Activated CD4-positive, CD25-positive, alpha-beta regulatory T cell treated with anti-CD3 and anti-CD28 coated beads, Interleukin-2, amount 50 U/mL, for 72 hours (primary cell): ENCODE data around the gene SPOCK2.

ENCODE experiments used
- DNase-seq: peaks from one replicate; pipeline ENCODE4 v3.0.0; 2021

The SPOCK2 gene

GRCh38 chr10:72086466-72087391, 1.6 kb downstream of the SPOCK2 start:
- peak; percentile 59 for DNase-seq

GRCh38 chr10:72085864-72086465, 2.4 kb downstream of the SPOCK2 start:
- DNase-seq, result no peak

GRCh38 chr10:72085166-72085565, 3.2 kb downstream of the SPOCK2 start:
- no peak for DNase-seq

DNA sequence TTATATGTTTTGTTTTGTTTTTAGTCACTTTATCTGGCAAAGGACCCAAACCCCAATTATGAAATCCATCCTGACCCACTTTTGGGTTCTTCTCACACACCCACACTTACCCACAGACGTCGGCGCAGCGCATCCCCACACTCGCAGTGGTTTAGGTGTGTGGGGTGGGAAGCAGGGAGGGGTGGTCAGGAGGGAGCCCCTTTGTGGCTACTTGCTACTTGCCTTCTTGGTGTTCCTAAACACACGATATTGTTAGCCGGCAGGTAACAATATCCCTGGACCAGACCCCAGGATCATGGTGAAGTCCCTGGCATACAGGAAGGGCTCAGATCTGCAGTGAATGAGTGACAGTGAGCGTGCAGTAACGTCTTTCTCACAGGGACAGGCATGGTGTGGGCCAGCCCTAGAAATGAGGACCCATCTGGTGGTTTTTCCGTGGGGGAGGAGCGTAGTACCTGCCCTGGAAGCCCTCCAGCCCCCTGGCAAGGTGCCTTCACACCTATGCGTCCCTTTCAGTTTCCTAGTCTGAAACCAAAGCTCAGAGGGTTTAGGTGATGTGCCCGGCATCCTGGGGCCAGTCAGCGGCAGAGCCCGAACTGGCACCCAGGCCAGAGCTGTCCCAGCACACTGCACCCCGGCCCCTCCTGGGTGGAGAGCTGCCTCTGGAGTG, 4.4 kb downstream of the SPOCK2 start:
- peak; percentile 57 for DNase-seq

- no peak for DNase-seq
Measured at GRCh38 chr10:72082856-72083789, 5.2 kb downstream of the SPOCK2 start.

DNA sequence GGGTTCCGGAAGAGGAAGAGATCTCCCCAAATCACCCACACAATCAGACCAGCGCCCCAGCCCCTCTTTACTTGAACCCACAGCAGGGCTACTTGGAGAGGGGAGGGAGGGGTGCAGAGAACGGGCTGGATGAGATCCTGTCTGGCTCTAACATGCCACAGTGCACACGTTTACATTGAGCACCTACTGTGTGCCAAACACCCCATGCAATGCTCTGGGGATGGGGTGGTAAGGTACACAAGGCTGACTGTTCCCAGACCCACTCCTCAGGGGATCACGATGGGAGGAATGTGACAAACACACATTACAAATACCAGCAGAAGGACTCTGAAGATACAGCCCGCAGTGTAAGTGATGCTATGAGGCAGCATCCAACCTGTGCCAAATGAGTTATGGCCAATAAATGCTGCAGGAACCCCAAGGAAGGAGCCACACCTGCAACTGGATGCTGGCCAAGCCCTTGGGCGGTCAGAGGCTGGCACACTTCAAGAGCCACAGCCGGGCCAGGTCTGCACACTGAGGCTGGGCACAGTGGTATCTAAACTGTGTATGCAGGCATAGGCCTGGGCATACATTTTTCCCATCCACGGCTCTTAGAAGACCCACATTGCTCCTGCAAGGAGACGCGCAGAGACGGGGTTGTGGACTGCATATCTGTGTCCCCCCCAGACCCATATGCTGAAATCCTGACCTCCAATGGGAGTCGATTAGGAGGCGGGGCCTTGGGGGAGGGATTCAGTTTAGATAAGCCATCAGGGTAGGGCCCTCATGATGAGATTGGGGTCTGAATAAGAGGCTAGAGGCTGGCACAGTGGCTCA, 6.4 kb downstream of the SPOCK2 start:
- DNase-seq, result no peak

DNA sequence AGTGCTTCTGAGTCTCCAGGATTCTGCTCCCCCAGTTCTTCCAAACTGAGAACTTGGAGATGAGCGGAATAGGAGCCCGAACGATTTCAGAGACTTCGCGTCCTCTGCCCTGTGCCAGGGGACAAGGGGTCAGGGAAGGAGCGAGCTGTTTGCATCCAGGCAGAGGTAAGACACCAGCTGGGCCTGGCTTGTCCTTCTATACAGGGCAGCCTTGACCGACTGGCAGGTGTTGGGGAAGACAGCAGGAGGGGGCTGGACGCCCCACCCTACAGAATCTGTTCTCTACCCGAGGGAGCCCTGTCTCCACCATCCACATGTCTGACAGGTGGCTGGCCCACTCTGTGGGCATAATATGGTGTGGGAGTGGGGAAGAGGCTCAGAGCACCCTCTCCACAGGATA, 7.1 kb downstream of the SPOCK2 start:
- no peak for DNase-seq

DNA sequence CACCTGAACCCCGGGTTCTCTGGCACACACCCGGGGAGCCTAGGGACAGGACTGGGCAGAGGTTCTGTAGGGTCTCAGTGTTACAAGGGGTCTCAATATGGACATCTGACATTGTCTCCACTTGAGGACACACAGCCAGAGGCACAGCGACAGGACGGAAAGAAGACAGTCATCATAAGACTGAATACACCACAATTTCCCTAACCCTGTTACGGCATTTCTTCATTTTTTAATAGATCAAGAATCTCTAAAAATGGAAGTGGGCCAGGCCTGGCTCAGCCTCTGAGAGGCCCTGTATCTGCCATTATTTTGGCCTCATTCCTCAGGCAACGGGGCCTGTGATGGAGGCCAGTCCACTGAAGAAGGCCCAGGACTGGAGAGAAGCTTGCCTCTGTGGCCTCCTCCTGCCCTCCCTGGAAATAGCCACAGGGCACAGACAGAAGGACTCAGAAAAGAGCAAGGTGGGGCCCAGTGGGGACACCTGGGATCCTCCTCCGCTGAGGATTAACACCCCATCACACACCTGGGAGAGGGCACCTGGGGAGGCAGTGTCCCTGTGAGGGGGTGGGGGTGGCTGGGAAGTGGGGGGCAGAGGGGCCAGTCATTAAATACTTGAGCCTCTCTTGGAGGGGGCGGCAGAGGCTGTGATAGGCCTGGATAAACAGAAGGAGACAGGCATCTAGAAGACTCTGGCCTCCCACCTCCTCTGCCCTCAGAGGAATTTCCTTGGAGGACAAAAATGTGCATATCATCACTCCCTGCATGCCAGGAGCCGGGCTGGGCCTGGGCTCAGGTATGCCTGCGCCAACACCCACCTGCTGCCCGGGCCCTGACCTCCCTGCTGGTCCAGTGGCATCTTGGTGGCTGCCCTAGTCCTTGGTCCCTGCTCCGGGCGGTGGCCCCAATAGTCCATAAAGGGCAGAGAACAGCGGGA, 8.0 kb downstream of the SPOCK2 start:
- DNase-seq, result no peak

DNA sequence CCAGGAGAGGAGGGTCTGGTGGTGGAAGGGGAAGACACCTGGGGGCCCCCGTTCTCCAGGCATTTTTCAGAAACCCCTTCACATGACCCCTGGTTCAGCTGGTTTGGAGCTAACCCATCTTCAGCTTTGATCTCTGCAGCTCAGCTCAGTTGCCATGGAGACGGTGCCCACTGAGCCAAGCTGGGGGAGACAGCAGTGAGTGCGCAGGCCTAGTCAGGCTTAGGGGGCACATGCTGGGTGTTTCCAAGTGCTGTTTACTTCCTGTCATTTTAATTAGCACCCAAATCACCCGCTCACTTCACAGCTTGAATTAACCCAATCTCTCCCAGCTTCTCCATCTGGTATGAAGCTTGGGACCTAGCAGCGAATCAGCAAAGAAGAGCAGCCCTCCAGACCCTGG, 9.0 kb downstream of the SPOCK2 start:
- DNase-seq, result no peak

GRCh38 chr10:72077275-72077990, 10.9 kb downstream of the SPOCK2 start:
- DNase-seq, result no peak

GRCh38 chr10:72076756-72077155, 11.6 kb downstream of the SPOCK2 start:
- DNase-seq, result no peak

GRCh38 chr10:72075376-72076115, 12.8 kb downstream of the SPOCK2 start:
- DNase-seq, result no peak

DNA sequence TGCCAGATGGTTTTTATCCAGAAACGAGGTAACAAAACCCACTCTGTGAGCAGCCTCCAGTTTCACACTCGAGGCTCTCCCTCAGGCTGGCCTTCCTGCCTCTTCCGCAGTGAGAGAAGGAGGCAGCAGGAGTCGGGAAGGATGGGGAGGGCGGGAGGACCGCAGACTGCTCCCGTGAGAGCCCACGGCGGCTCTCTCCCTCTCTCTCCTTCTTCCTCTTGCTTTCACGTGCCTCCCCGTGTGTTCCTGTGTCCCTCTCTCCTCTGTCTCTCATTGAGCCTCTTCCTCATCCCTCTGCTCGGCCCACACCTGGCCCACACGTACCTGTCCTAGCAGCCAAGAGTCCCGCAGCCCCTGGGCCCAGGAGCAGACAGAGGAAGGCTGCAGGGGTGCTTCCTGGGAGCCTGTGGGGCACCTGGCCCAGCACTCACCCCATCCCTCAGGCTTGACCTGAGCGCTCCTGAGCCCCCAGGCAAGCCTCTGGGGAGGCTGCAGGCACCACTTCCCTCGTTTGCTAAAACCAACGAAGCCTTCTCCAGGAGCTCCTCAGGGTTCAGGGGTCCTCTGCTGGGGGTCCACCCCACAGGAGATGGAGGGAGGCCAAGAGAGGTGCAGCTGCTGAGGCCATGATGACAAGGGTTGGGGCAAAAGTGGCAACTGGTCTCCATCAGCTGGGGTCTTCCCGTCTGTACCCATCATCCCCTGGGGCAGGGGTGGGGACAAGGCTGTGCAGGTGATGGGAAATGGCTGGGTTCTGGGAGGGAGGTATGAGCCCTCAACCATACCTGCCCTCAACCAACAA, 13.6 kb downstream of the SPOCK2 start:
- DNase-seq, result no peak

DNA sequence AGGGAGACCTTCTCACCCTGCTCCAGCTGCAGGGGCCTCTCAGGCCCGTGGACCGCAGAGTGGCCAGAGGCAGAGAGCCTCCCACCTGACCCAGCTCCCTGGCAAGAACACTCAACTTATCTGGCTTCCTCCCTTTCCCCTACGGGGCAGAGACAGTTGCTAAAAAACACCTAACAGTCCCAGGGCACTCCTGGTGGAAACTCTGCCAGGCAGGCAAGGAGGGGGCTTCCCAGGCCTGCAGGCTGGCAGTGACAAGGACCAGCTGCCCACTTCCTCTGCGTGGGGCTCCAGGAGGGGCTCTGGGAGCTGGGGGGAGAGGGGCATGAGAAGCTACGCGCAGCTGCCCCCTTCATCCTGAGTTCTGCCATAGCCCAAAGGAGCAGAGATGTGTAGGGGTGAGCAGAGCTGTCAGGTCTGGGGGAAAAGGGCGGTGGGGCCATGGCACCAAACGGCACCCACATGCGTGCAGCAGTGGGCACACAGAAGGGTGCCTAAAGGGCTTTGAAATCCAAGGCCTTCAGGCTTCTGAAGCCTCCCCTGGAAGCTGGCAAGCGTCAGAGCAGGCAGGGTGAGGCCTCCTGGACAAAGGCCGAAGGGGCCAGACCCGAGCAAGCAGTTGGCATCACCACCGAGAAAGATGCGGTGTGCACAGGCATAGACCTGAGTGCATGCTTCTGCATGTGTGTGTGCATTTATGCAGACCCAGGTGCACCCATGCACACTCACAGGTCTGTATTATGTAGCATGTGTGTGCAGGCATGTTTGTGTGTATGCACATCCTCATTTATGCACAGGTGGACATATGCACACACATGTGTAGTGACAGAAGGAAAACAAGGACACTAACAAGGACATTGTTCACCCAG, 14.4 kb downstream of the SPOCK2 start:
- DNase-seq, result no peak

DNA sequence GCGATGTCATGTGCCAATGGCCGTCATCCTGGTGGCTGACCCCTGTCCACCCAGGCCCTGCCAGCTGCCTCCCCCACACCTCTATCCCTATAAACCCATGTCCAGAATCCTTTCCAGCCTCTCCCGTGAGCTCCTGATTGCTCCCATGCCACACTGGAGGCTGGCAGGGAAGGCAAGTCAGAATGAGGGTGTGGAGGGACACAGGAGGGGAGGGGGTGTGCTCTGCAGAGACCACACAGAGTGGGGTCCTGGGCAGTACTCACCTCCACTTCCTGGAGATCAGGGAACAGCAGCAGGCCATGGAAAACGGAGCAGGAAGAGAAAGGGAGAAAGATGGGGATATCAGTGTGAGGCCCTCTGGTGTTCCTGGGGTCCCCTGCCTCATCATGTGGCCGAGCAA, 15.7 kb downstream of the SPOCK2 start:
- DNase-seq, result no peak

DNA sequence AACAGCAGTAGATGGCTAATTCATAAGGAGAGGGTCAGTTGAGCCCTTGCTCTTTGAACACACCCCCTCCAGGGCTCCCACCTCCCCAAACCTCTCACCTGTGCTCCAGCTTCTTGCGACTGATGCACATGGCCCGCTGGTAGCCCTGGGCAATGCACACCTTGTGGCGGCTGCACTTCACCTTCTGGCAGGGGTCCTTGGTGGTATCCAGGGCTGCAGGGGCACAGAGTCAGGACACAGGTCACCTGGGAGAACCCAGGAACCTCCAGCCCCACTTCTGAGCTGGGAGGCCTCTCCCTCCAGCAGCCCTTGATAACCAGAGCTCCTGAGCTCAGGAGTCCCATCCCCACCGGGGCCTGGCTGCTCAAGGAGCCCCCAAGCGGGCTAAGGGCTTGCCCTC, 16.3 kb downstream of the SPOCK2 start:
- no peak for DNase-seq
